Caco-2 (cell line): ENCODE results near the gene DNAJA2. TPM values are rescaled to one million over a fixed set of nuclear protein-coding genes. Genes with fewer than 3 reads are reported as not detected.

Experiments
- BruUV-seq: library from RNA; stranded (reverse); fragments of 400-500 nt; replicated peaks from 2 replicates; lab custom pipeline; 2021; lab: Mats Ljungman, UMichigan
- CTCF ChIA-PET: fragments of 300-600 bp; sonication (Branson Sonifier 250); formaldehyde crosslinking; loops from one replicate; lab custom pipeline; 2022; ENCODE audit warnings: antibody characterized with exemption; lab: Charles Lee
- POLR2A ChIA-PET: fragments of 300-600 bp; sonication (Branson Sonifier 250); formaldehyde crosslinking; loops from one replicate; lab custom pipeline; 2022; ENCODE audit warnings: antibody characterized with exemption; lab: Charles Lee
- DNase-seq, 2 experiments: peaks; one replicate each; pipeline versions ENCODE4 v3.0.0 to v3.0.0-alpha.2; 2020 to 2022
- H3K27me3 ChIP-seq: replicated peaks from 2 replicates; pipeline ENCODE4 v1.6.0; 2011; ENCODE audit warnings: low read length; ENCODE audit not compliant: control insufficient read depth, insufficient read depth
- H3K36me3 ChIP-seq: 2 replicates; pipeline ENCODE4 v1.5.1; 2011; ENCODE audit warnings: low read length; ENCODE audit not compliant: control insufficient read depth, insufficient read depth
- H3K4me1 ChIP-seq: fragments of 250-450 bp; sonication (Bioruptor Pico); 2 replicates; pipeline ENCODE4 v1.5.1; 2020; ENCODE audit warnings: mild to moderate bottlenecking
- H3K4me3 ChIP-seq: 2 replicates; pipeline ENCODE4 v1.5.1; 2011; ENCODE audit warnings: low read depth, mild to moderate bottlenecking, control low read depth, low read length
- H3K9me3 ChIP-seq: fragments of 250-450 bp; sonication (Bioruptor Pico); 2 replicates; pipeline ENCODE4 v1.5.1; 2020; ENCODE audit warnings: mild to moderate bottlenecking, moderate library complexity
- H3K27ac Mint-ChIP-seq: one replicate; pipeline ENCODE4 v1.8.0; 2022; ENCODE audit warnings: mixed read lengths; ENCODE audit not compliant: unreplicated experiment
- H3K27me3 Mint-ChIP-seq: one replicate; pipeline ENCODE4 v1.8.0; 2022; ENCODE audit warnings: mixed read lengths; ENCODE audit not compliant: insufficient read depth, unreplicated experiment
- H3K36me3 Mint-ChIP-seq: one replicate; pipeline ENCODE4 v1.8.0; 2022; ENCODE audit warnings: mild to moderate bottlenecking, mixed read lengths; ENCODE audit not compliant: insufficient read depth, unreplicated experiment
- H3K4me1 Mint-ChIP-seq: one replicate; pipeline ENCODE4 v1.8.0; 2022; ENCODE audit warnings: low read depth, mixed read lengths; ENCODE audit not compliant: unreplicated experiment
- H3K4me3 Mint-ChIP-seq: one replicate; pipeline ENCODE4 v1.8.0; 2022; ENCODE audit warnings: mild to moderate bottlenecking, moderate library complexity, mixed read lengths; ENCODE audit not compliant: unreplicated experiment
- H3K9me3 Mint-ChIP-seq: one replicate; pipeline ENCODE4 v1.8.0; 2022; ENCODE audit warnings: mixed read lengths; ENCODE audit not compliant: unreplicated experiment
- CTCF ChIP-seq, 2 experiments: fragments of 200-600 bp in 1 of 2; IDR thresholded peaks; 1 replicate in 1 of 2; 2 replicates in 1 of 2; pipeline versions ENCODE4 v1.5.1 to v1.8.0; 2011 to 2022; ENCODE audit warnings: antibody characterized with exemption in 1 of 2, control low read depth in 1 of 2, inconsistent platforms in 1 of 2, low read depth in 1 of 2, low read length in 1 of 2, mild to moderate bottlenecking in 1 of 2, moderate library complexity in 1 of 2; ENCODE audit not compliant: insufficient read depth in 1 of 2, severe bottlenecking in 1 of 2, unreplicated experiment in 1 of 2
- intact Hi-C: fragments of 100-400 bp; cut with micrococcal nuclease; formaldehyde crosslinking; loops from one replicate; pipeline ENCODE4 v1.10.0; 2022; ENCODE audit not compliant: unreplicated experiment
- total RNA-seq: library from RNA; stranded (reverse); gene quantifications from 2 replicates; pipeline ENCODE4 v1.2.3, GENCODE V29; 2022

Gene DNAJA2
- total RNA-seq, 1 experiment from 2014 or later = 56.2 TPM

GRCh38 chr16:46937536-46937935 is 35.9 kb downstream of the DNAJA2 start:
- no TSS peak for BruUV-seq
- H3K27ac Mint-ChIP-seq = no peak overlapping the region
- intact Hi-C loops = no loop called here
- Histone ChIP-seq H3K36me3 (no peaks in the 10 kb centered on the region), H3K9me3 (no peaks in the 10 kb centered on the region), H3K4me3 (no peak overlapping the region), H3K4me1 (no peaks in the 10 kb centered on the region), H3K27me3 (no peaks in the 10 kb centered on the region)
- H3K36me3 Mint-ChIP-seq = peaks cover 18% of the 10 kb centered on the region
- CTCF ChIA-PET = no interaction called here
- no peaks in the 10 kb centered on the region for H3K9me3 Mint-ChIP-seq
- no peak overlapping the region for H3K4me3 Mint-ChIP-seq
- no peak for TF ChIP-seq CTCF (IDR thresholded peaks at IDR 0.05; ENCODE audit: insufficient read depth in 1 of 2, low read depth in 1 of 2, low read length in 1 of 2, severe bottlenecking in 1 of 2, unreplicated experiment in 1 of 2)
- H3K4me1 Mint-ChIP-seq = no peaks in the 10 kb centered on the region
- no peaks in the 10 kb centered on the region for H3K27me3 Mint-ChIP-seq
- POLR2A ChIA-PET = no interaction called here
- no peak for DNase-seq

- no peaks in the 10 kb centered on the region for H3K9me3 Mint-ChIP-seq
- H3K27ac Mint-ChIP-seq = no peak overlapping the region
- no peaks in the 10 kb centered on the region for H3K27me3 Mint-ChIP-seq
- Histone ChIP-seq H3K36me3 (no peaks in the 10 kb centered on the region), H3K4me3 (no peak overlapping the region), H3K9me3 (no peaks in the 10 kb centered on the region), H3K27me3 (no peaks in the 10 kb centered on the region), H3K4me1 (no peaks in the 10 kb centered on the region)
- intact Hi-C loops = no loop called here
- peak overlapping the region; percentile 15 for H3K4me3 Mint-ChIP-seq
- CTCF ChIA-PET = interaction anchor here (0.7 to 1.3 kb wide), 2 partner anchors 30 to 79 kb away, joined by 4 read pairs; no protein-coding TSS in a partner anchor
- TF ChIP-seq CTCF (IDR thresholded peaks at IDR 0.05; ENCODE audit: insufficient read depth in 1 of 2, low read depth in 1 of 2, low read length in 1 of 2, severe bottlenecking in 1 of 2, unreplicated experiment in 1 of 2) = no peak
- DNase-seq = no peak
- peaks cover 59% of the 10 kb centered on the region for H3K36me3 Mint-ChIP-seq
- H3K4me1 Mint-ChIP-seq = no peaks in the 10 kb centered on the region
- BruUV-seq = no TSS peak
- POLR2A ChIA-PET = no interaction called here
These were observed 40.7 kb downstream of the DNAJA2 start for GRCh38 chr16:46932802-46933201.

GRCh38 chr16:46930861-46931260 is 42.6 kb downstream of the DNAJA2 start:
- intact Hi-C loops = no loop called here
- Histone ChIP-seq H3K4me1 (no peaks in the 10 kb centered on the region), H3K9me3 (no peaks in the 10 kb centered on the region), H3K36me3 (no peaks in the 10 kb centered on the region), H3K4me3 (no peak overlapping the region), H3K27me3 (no peaks in the 10 kb centered on the region)
- TF ChIP-seq CTCF (IDR thresholded peaks at IDR 0.05; ENCODE audit: insufficient read depth in 1 of 2, low read depth in 1 of 2, low read length in 1 of 2, severe bottlenecking in 1 of 2, unreplicated experiment in 1 of 2) = no peak
- Mint-ChIP-seq H3K9me3 (no peaks in the 10 kb centered on the region), H3K4me1 (peaks cover 6% of the 10 kb centered on the region), H3K4me3 (no peak overlapping the region), H3K27ac (no peak overlapping the region), H3K36me3 (peaks cover 74% of the 10 kb centered on the region), H3K27me3 (no peaks in the 10 kb centered on the region)
- DNase-seq = no peak
- ChIA-PET CTCF (no interaction called here), POLR2A (no interaction called here)
- TSS peak; percentile 55 for BruUV-seq
